CD4-positive, alpha-beta T cell treated with Interleukin-17A for 1 hour (primary cell): ENCODE data around the gene PDZD2.
"Not testable (repeated sequence)": the region's sequence is repeated elsewhere in the genome, so short reads cannot be mapped to it uniquely, and the experiment has no call there.

Experiments
- DNase-seq: peaks from one replicate; pipeline ENCODE4 v3.0.0-alpha.2; 2020

Gene PDZD2

GRCh38 chr5:32020946-32021345 is 382.0 kb downstream of the PDZD2 start:
- no peak for DNase-seq

- DNase-seq = no peak
Measured at GRCh38 chr5:32021771-32022170, 382.8 kb downstream of the PDZD2 start.

DNA sequence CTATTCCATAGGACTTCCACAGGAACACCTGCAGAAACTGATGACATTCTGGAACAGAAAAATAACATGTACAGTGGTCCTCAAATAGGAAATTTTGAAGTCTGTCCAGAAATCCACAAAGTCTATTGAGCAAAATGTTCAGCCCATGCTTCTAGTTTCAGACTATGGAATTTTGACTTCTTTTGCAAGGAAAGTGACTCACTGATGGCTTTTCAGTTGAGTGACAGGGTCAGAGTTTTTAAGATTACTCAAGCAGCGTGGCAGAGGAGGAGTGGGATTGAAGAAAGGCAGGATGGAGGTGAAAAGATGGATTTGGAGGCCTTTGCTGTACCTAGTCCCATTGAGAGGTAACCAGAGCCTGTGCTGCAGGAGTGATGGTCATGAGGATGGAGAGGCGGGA is 383.7 kb downstream of the PDZD2 start:
- no peak for DNase-seq

DNA sequence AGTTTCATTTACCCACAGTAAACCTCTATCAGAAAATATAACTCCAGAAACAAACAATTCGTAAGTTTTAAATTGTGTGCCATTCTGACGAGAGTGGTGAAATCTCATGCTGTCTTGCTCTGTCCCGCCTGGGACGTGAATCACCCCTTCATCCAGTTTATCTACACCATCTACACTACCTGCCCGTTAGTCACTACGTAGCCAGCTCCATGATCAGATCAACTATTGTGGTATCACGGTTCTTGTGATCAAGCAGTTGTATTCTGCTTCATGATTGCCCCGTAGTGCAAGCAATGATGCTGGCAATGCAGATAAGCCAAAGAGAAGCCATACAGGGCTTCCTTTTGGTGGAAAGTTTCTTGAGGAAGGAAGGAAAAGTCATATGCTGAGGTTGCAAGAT is 384.9 kb downstream of the PDZD2 start:
- no peak for DNase-seq

DNA sequence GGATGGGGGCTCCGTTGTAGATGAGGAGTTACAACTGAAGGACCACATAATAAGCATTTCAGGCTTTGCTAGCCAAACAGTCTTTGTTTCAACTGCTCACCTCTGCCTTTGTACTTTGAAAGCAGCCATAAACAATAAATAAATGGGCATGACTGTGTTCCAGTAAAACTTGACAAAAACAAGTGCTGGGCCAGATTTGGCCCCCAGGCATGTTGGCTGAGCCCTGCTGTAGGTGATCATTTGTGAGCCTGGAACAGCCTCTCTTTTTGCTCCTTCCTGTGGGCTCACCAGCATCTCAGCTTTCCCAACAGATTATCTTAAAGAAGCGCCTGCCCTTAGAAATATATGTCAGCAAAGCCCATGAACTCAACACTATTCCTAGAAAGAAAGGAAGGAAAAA is 385.8 kb downstream of the PDZD2 start:
- no peak for DNase-seq

DNA sequence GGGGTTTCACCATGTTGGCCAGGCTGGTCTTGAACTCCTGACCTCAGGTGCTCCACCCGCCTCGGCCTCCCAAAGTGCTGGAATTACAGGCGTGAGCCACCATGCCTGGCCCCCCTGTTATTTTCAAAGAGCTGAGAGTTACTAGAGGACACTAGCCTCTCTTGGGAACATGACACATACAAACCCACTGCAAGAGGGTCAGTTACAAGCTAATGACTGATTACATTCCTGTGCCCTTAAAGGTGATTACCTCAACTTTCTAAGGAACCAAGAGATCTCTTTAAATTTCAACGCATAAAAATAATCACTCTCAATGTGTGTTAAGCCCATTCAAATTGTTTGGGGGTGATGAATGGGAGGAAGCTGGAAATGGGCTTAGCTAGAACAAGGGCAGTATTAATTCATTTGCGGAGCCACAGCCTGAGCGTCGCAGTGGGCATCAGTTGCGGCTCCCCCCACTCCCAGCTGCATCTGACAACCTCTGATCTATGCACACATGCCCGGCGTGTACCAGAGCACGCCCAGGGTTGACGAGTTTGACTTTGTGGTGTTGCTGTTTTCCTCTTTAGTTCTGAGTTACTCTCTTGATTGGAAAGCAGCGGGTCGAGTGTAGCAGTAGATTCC is 388.3 kb downstream of the PDZD2 start:
- DNase-seq = no peak

DNA sequence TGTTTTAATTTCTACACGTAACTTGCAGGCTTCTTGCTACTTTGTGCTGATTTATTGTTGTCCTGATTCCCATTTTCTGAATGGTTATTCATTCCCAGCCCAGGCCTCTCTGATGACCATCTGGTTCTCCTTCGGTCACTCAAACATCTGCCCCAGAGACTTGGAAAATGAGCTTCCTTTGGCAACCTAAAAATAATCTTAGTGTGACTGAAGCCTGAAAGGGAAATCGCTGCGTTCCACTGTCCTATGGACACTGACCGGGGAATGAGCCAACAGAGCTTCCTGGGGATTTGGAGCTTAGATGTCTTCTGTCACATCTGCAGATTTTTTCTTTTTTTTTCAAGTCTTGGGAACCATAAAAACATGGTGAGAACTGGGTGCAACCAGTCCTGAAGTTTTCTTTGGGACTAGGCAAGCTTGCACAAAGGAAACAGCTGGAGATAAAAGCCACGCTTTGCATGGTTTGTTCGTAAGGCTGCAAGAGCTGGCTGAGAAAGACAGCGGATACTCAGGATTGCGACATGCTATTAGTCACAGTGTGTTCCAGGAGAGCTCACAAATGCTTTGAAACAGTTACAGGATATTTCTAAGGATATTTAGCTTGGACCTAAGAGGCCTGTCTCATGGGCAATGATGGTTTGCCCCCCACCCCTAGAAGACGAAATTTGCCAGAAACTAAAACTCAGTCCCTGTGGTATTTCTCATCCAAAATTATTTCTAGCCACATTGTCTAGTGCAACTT is 389.0 kb downstream of the PDZD2 start:
- no peak for DNase-seq

- no peak for DNase-seq
Measured at GRCh38 chr5:32029261-32029660, 390.3 kb downstream of the PDZD2 start.

- no peak for DNase-seq
Measured at GRCh38 chr5:32029781-32030180, 390.9 kb downstream of the PDZD2 start.

GRCh38 chr5:32030222-32030621 is 391.3 kb downstream of the PDZD2 start:
- no peak for DNase-seq

GRCh38 chr5:32030686-32031085 is 391.8 kb downstream of the PDZD2 start:
- DNase-seq = no peak

GRCh38 chr5:32031089-32031488 is 392.2 kb downstream of the PDZD2 start:
- no peak for DNase-seq

GRCh38 chr5:32038523-32038922 is 399.6 kb downstream of the PDZD2 start:
- no peak for DNase-seq

GRCh38 chr5:32039133-32039532 is 400.2 kb downstream of the PDZD2 start:
- not testable (repeated sequence) for DNase-seq

- DNase-seq = not testable (repeated sequence)
Measured at GRCh38 chr5:32039601-32040000, 400.7 kb downstream of the PDZD2 start.

DNA sequence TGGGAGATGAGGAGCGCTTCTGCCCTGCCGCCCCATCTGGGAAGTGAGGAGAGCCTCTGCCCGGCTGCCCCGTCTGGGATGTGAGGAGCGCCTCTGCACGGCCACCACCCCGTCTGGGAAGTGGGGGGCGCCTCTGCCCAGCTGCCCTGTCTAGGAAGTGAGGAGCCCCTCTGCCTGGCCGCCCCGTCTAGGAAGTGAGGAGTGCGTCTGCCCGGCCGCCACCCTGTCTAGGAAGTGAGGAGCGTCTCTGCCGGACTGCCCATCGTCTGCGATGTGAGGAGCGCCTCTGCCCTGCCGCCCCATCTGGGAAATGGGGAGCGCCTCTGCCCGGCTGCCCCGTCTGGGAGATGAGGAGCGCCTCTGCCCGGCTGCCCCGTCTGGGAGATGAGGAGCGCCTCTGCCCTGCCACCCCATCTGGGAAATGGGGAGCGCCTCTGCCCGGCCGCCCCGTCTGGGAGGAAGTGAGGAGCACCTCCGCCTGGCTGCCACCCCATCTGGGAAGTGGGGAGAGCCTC is 401.3 kb downstream of the PDZD2 start:
- not testable (repeated sequence) for DNase-seq

GRCh38 chr5:32042551-32042961 is 403.6 kb downstream of the PDZD2 start:
- no peak for DNase-seq

DNA sequence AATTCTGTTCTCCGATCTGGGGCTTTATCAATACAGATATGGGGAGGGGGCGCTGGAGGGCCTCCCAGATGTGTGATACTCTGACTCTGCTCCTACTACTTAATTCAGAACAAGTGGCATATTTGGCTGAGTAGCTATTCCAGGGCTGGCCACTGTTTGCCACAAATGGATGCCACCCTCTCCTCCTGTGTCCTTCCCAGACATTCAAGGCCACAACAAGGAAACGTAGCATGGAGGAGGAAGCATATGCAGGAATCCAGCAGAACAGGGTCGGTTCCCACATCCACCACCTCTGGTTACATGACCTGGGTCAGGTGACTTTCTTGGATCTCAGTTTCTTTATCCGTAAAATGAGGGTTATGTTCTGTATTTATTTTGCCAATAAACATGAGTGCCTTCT is 404.2 kb downstream of the PDZD2 start:
- DNase-seq = no peak

GRCh38 chr5:32044434-32044833 is 405.5 kb downstream of the PDZD2 start:
- DNase-seq = no peak

- DNase-seq = no peak
Measured at GRCh38 chr5:32044939-32045338, 406.0 kb downstream of the PDZD2 start.

GRCh38 chr5:32047056-32047455 is 408.1 kb downstream of the PDZD2 start:
- DNase-seq = no peak

DNA sequence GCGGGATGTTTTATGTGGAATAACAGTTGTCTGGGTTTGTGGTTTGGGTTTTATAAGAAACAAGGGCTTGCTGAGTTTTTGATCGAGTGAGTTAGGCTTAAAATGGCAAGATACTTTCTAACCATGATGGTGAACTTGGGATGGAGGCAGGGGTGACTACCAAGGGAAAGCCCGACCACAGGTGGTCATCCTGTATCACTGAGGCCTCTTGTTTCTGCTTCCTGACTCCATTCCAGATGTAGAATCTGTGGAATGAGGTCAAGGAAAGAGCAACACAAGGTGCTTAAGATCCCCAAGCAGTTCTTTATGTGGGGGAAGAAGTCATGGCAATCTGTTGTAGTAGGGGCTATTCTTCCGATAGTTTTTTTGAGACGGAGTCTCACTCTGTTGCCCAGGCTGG is 412.9 kb downstream of the PDZD2 start:
- DNase-seq = no peak

GRCh38 chr5:32055891-32056866 is 417.2 kb downstream of the PDZD2 start:
- no peak for DNase-seq
